EL (cell line): ENCODE data around the gene NPAS1.

Experiments
- DNase-seq: peaks from one replicate; pipeline ENCODE4 v3.0.0-alpha.2; 2016

Gene NPAS1, protein sequence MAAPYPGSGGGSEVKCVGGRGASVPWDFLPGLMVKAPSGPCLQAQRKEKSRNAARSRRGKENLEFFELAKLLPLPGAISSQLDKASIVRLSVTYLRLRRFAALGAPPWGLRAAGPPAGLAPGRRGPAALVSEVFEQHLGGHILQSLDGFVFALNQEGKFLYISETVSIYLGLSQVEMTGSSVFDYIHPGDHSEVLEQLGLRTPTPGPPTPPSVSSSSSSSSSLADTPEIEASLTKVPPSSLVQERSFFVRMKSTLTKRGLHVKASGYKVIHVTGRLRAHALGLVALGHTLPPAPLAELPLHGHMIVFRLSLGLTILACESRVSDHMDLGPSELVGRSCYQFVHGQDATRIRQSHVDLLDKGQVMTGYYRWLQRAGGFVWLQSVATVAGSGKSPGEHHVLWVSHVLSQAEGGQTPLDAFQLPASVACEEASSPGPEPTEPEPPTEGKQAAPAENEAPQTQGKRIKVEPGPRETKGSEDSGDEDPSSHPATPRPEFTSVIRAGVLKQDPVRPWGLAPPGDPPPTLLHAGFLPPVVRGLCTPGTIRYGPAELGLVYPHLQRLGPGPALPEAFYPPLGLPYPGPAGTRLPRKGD

DNA sequence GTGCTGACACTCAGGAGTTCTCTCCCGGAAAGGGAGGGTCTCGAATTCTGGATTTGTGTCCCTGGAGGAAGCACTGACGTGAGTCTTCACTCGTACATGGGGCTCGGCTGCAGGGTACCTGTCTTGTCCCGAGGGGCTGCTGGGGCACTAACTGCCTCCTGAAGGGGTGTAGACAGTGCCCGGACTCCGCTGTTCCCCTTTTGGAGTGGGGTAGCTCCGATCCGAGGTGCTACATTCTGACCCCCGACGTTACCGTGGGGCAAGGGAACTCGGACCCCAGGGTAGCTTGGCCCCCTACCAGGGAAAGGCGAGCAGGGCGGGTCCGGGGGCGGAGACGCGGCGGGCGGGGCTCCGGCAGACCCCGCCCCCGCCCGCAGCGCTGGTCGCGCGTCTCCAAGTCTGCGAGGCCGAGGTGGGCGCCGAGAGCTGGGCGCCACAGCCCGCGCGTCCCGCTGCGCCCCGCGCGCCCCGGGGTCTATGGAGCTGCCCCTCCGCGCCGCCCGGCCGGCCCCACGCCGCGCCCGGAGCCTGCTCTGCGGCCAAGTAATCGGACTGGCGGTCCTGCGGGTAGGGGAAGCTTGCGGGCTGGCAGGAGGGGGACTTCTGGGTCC, at the start of gene NPAS1:
Gene NPAS1 (plus strand): TSS at position 407 of the 611 bp plus-strand sequence. CDS start 1,211 bp downstream, outside the sequence.
- DNase-seq = no peak

DNA sequence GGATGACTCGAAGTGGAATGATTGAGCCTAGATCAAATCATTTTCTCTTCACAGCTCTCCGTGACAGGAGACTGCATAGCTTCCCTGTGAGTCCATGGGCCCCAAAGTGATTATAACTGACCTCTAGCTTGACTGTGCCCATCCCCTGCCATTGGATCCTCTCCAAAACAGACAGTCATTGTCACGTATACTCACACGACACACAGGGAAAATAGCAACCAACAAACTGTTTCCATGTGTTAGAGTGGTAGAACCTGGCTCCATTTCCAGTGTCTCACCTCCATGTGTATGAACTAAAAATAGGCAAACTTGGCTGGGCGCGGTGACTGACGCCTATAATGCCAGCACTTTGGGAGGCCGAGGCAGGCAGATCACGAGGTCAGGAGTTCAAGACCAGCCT, 48.8 kb upstream of the NPAS1 start:
- peak; percentile 97 for DNase-seq

DNA sequence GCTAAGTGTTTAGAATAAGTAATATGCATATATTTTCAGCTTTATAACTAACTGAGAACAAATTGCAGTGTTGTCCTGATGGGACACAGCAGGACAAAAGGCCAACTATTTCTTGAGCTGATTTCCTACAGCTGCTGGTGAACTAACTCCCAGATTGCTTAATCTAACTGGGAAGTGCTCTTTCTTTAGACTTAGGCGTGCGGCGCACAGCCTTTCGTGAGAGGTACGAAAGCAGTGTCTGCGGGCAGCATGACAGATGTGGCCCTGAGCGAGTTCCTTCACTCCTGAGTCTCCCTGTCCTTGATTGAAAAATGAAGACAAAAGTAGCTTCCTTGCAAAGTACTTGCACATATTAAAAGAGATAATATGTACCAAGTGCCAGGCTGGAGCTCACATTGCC, 47.3 kb upstream of the NPAS1 start:
- no peak for DNase-seq

DNA sequence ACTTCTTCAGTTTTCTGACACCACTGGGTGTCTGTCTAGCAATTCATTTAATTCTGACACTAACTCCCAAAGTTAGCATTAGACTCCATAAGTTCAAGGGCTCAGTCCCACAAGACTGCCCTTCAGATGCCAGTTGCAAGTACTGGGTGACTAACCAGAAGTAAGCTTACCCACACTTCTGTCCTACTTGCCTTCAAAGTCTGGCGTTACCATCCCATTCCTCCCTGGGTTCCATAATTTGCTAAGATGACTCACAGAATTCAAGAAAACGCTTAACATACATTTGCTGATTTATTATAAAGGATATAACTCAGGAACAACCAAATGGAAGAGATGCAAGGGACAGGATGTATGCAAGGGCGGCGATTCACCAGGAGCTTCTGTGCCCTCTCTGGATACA, 45.5 kb upstream of the NPAS1 start:
- DNase-seq = peak; percentile 43

DNA sequence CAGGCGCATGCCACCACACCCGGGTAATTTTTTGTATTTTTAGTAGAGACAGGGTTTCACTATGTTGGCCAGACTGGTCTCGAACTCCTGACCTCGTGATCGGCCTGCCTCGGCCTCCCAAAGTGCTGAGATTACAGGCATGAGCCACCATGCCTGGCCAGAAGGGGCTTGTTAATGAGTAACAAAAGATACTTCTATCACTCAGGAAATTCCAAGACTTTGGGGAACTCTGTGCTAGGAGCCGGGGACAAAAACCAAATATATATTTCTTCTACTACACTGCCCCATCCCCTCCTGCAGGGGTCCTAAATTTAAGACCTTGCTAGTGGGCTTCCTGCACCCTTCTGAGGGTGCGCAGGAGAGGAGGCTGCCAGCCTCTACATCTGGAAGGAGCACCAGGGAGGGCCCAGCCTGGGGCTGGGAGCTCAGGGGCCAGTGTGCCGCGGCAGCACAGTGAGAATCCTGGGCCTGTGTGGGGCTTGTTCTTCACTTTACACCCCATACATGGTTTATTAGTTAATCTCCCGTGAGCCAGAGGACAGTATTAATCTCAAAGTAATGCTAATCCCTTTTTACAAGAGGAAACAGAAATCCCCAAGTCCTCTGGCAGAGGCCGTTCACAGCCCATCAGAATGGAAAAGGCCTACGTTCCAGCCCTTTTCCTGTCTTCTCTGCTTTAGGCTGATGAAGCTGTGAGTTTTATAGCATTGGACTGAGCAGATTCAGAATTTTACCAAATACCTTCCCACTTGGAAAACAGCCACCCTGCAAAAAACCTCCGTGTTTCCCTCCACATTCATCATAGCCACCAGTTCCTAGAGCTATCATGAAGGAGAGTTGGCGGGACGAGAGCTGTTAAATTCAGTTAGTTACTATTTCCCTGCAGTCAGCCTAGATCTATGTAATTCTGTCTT, 44.4 kb upstream of the NPAS1 start:
- peak; percentile 37 for DNase-seq

DNA sequence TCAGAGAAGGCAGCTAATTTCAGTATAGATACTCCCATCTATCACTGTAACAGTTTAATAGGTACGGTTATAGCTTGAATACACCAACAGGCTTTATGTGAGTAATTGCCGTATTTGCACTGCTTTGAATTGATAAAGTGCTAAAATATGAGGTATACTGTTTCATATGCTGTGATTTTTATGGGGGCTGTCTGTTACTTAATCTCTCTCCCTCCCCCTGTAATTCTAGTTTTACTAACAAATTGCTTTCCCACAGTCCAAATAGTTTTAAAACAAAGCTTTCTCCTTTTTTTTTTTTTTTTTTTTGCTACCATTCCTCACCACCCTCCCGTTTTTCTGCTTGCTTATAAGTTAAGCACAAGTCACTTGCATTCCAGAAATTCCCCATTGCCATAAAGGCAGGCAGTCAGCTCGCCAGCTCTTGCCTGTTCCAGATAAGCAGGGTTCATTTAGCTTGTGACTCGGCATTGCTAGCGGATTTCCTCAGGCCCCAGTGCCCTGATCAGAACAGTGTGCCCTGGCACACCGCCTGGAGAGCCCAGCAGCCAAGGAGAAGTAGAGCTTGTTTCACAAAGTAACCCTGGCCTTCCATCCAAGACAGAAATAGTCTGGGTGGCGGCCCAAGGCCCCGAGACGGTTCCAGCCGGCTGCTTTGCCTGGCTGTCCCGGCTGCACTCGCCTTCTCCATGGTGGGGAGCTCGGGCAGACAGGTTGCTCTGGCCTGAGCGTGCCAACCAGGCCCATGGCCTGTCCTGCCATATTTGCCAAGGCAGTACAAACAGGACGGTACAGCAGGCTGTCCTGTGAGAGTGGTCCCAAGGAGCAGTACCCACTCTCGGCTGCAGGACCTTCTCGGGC, 43.5 kb upstream of the NPAS1 start:
- peak; percentile 95 for DNase-seq

DNA sequence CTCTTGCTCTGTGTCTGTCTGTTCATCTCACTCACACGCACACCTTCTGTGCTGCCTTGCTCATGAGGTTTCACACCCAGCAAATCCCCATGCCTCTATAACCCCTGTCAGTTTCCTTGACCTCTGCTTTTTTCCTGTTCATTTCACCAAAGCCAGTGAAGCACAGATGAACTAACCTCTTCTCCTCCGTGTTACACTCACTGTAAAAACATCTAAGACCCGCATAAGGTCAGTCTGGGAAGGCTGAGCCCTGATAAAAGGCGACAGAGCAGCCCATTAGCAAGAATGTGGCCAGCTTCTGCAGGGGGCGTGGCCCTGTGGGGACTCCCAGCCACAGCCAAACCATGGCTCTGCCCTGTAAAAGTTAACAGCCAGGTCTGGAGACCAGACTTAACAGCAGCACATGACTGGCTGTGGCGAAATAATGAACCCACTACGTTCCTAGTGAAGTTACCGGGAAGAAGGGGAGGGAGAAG, 42.8 kb upstream of the NPAS1 start:
- DNase-seq = peak; percentile 93

DNA sequence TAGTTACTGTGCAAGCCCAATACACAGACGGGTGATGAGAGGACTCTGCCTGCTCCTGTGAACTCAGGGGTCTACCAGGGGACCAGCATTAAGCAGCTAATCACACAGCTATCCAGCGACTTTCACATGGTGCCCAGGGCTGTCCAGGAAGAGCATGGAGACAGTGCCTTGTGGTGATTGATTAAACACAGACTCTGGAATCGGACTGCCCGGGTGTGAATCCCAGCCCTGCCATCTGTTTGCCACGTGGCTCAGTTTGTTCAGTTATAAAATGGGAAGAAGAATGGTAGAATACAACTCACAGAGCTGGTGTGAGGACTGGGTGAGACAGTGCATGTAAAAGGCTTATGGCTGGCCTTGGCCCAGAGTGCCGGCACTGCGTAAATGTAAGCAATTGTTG, 42.1 kb upstream of the NPAS1 start:
- DNase-seq = no peak

DNA sequence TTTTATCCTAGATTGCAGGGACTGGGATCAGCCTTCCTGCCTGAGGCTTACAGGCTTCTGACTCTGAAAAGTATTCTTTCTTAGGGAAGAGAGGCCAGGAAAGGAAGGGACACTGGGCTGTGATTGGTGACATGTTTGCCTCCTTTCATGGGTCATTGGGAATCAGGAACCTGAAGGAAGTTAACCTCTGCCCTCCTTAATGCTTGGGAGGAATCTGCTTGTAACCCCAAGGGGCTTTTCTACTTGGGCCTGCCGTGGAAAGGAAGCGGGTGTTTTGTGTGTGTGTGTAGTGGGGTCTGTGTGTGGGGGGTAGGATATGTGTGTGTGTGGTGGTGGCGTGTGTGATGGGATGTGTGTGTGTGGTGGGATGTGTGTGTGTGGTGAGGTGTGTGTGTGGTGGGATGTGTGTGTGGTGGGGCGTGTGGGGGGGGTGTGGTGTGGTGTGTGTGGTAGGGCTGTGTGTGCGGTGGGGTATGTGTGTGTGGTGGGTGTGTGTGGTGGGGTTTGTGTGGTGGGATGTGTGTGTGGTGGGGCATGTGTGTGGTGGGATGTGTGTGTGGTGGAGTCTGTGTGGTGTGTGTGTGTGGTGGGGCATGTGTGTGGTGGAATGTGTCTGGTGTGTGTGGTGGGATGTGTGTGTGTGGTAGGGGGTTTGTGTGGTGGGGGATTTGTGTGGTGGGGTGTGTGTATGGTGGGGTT, 41.3 kb upstream of the NPAS1 start:
- DNase-seq = no peak

DNA sequence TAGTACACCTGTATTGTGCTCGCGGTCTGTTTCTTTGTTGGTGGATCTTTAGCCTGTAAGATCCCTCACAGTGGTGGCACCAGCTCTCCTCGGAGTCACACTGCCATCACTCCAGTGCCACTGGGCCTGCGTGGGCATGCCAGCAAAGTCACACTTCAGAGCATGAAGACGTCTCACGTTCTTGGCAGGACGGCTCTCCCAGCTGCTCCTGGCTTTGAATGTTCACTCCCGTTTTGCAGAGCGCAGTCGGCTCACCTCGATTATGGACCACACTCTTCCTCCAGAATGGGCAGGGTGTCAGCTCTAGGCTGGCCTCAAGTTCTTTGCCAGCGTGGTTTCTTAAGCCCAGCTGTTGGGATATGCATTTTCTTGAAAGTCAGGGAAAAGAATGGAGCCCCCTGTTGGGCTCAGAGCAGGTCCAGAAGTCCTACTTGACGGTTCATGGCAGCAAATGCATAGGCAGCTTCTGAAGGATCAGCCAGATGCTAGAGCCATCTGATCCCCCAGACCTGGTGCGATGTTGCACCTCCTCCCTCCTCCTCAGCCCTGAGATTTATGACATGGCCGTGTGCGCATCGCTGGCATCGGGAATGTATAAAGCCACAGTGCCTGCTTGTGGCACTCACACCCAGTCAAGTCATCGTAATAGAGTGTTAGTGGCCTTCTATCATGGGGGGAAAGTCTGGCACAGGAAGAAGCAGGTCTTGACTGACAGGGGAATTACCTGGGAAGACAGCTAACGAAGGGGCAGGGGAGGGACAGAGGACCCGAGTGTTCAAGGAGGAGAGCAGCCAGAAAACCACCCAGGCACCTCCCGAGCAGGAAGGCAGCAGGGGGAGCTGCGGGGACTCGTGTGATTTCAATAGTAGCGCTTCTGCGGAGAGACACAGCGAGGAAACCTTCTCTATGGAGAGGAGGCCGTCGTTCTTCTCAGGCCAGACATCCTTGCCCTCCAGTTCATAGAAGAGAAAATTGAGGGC, 40.2 kb upstream of the NPAS1 start:
- DNase-seq = no peak

DNA sequence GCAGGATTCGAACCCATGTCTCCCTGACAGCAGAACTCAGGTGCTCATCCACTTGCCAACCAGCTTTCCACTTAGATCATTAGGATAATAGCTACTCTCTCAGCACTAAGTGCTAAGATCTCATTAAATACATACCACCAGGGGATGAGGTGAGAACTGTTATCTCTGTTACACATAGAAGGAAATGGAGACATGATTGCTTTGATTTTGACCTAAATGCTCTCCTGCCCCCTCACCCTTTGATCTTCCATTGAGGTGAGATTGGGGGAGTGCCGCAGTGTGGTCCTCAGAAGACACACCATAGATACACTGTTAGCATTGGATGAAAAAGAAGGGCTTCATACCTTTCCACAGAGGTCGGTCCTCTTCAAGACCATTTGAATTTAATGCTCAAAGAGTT, 38.9 kb upstream of the NPAS1 start:
- DNase-seq = no peak

DNA sequence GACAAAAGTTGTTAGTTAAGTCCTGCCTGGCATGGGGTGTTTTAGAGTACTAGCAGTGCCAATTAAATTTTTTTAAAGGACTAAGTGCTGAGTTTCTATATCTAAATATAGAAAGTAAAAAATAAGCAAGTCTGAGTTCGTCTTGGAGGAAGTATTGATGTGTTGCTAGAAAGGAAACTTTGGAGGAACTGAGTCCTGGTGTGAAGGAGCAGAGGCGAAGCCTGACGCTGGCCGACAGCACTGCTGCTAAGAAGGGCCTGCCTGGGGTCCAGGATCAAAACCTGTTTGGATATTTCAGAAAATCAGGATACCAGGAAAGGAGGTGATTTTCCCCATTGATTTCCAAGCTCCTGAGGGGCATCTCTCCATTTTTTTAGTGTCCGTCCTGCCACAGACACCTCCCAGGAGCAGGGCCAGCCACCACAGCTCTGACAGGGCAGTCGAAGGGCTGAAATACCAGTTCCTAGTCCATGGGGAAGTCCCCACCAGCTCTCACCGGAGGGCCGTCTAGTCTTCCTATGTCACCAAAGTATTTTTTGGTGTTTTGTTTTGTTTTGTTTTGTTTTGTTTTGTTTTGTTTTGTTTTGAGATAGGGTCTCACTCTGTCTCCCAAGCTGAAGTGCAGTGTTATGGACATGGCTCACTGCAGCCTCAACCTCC, 38.2 kb upstream of the NPAS1 start:
- no peak for DNase-seq

DNA sequence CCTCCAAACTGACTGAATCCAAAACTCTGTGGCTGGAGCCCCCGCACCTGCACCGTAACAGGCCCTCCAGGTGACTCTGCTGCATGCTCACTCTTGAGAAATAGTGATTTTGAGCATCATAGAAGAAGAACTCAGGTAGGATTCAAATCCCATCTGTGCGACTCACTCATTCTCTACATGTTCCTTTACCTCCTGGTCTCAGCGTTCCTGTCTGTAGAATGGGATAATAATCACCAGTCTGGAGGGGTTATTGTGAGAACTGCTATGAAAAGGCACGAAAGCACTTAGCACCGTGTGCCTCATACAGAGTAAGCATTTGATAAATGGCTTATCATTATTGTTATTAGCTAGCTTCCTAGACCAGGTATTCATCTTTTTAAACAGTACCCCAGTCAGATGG, 36.5 kb upstream of the NPAS1 start:
- no peak for DNase-seq

DNA sequence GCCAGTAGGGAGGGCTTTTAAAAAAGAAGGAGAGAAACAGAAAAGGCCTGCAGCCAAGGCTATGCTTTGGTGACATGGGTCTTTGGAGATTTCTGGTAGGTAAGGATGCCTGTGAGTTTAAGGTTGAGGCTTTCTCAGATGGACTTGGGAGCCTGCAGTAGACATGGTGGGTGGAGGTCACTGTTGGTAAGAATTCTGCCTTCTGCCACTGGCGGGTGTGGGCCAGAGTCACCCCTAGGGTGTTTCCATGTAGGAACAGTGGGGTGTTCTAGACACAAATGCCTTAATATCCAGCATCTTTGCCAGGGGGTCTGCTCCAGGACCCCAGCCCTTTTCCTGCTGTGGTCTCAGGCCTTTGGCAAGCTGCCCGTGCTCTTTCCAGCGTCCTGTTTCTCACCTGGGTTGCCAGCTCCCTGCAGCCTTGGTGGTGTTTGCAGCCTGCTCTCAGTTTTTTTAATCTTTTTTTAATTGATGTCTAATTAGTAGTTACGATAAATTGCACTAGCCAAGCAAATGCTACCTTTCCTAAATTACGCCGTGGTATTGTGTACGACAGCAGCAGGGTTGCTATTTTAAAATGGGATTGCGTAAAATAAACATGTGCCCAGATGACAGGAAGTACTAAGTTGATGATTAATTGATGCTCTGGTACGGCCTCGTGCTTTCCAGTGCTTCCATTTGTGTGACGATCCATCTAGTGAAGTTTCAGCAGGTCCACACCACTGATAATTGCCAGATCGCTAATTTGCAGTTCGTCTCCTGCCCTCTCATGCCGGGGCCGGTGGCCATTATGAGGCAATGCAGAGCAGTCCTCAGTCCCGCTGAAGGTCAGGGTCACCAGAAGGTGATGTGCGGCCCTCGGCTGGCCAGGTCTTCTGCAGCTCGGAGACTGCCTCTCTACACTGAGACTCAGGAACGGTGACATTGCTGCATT, 35.3 kb upstream of the NPAS1 start:
- peak; percentile 78 for DNase-seq

DNA sequence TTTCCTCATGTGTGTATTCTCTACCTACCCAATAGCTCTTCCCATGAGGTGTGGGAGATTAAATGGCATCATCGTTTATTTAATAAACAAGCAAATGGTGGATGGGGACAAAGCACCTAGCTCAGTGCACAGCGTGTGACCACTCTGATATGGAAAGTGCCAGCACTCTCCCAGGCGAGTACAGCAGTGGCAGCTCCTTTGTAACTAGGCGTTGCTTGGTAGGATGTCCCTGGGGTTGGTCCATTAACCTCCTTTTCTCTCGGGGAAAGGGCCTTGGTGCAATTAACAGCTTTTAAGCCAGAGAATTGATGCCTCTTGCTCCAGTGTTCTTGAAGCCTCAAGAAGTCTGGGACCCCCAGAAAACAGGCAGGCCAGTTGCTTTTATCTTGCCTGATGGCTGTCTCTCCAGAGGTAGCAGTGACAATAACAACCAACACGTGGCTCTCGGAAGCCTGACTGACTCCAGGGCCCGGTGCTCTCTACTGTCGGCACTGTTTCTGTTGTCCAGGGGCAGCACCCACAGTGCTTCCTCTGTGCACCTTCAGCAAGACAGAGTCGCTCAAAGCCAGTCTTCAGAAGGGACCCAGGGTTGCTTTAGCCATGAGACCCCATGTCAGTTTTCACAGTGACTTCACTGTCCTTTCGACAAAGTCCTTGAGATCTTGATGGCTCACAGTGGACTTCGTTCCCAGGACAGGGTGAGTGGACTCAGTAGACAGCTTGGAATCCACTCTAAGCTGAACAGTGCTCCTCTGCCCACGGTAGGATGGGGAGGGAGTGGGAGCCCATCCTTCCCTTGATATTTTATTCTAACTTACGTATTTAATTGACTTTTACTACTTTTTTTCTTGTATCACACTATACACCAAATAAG, 33.9 kb upstream of the NPAS1 start:
- DNase-seq = no peak

DNA sequence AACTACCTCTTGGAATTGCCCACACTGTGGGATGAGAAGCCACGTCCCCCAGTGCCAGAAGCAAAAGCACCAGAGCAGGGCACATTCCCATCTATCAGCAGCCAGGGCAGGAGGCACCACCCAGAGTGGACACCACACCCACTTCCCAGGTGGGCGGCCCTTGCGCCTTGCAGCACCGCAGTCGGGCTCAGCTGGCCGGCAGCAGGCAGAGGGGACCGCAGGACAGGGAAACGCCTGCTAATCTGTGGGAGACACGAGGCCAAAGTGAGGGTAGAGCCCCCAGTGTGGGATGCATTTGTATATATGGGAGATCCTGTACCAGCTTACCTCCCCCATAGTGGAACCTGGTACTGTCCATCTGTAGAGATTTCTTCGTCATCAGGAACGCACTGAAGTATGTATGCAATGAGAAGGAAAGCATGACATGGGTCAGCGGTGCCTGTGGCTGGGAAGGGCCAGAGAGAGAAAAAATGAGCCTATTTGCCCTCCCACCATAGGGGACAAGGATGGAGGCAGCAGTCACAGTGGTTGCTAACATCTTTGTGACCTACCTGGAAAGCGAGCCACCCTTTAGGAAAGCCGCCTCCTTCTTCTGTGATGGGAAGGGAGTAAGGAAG, 30.9 kb upstream of the NPAS1 start:
- DNase-seq = no peak
